Measurements from ENCODE around the gene GPR21.

DNA sequence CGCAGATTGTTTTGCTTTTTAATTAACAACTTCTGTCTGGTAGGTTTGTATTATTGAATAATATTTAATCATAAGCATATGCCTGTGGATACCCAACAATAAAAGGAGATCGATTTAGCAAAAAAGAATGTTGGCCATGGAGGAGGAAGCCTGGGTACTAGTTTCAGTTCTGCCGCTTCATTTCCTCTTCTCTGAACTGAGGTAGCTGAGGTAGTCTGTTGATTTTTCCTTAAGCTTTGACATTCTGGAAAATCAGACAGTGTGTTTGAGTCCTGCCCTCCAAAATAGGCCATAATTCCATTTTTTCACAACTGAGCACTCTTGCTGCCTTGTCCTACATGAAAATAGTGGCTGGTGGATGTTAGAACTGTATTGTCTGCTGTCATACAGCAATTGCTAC, 6.0 kb upstream of the GPR21 start:
- TF ChIP-seq, protein P1, sequence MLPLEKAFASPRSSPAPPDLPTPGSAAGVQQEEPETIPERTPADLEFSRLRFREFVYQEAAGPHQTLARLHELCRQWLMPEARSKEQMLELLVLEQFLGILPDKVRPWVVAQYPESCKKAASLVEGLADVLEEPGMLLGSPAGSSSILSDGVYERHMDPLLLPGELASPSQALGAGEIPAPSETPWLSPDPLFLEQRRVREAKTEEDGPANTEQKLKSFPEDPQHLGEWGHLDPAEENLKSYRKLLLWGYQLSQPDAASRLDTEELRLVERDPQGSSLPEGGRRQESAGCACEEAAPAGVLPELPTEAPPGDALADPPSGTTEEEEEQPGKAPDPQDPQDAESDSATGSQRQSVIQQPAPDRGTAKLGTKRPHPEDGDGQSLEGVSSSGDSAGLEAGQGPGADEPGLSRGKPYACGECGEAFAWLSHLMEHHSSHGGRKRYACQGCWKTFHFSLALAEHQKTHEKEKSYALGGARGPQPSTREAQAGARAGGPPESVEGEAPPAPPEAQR (CRISPR knock-in tag; IDR thresholded peaks at IDR 0.05), result no peak
- TF ChIP-seq, protein P2, sequence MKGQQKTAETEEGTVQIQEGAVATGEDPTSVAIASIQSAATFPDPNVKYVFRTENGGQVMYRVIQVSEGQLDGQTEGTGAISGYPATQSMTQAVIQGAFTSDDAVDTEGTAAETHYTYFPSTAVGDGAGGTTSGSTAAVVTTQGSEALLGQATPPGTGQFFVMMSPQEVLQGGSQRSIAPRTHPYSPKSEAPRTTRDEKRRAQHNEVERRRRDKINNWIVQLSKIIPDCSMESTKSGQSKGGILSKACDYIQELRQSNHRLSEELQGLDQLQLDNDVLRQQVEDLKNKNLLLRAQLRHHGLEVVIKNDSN (CRISPR knock-in tag; IDR thresholded peaks at IDR 0.05), result no peak
- TF ChIP-seq, protein P3, sequence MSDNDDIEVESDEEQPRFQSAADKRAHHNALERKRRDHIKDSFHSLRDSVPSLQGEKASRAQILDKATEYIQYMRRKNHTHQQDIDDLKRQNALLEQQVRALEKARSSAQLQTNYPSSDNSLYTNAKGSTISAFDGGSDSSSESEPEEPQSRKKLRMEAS (CRISPR knock-in tag; IDR thresholded peaks at IDR 0.05), result no peak
- no peak for TF ChIP-seq RELA (CRISPR knock-in tag; IDR thresholded peaks at IDR 0.05; ENCODE audit: borderline replicate concordance)
- TF ChIP-seq, protein P4, sequence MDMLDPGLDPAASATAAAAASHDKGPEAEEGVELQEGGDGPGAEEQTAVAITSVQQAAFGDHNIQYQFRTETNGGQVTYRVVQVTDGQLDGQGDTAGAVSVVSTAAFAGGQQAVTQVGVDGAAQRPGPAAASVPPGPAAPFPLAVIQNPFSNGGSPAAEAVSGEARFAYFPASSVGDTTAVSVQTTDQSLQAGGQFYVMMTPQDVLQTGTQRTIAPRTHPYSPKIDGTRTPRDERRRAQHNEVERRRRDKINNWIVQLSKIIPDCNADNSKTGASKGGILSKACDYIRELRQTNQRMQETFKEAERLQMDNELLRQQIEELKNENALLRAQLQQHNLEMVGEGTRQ (CRISPR knock-in tag; IDR thresholded peaks at IDR 0.05), result no peak
- TF ChIP-seq, protein P5, sequence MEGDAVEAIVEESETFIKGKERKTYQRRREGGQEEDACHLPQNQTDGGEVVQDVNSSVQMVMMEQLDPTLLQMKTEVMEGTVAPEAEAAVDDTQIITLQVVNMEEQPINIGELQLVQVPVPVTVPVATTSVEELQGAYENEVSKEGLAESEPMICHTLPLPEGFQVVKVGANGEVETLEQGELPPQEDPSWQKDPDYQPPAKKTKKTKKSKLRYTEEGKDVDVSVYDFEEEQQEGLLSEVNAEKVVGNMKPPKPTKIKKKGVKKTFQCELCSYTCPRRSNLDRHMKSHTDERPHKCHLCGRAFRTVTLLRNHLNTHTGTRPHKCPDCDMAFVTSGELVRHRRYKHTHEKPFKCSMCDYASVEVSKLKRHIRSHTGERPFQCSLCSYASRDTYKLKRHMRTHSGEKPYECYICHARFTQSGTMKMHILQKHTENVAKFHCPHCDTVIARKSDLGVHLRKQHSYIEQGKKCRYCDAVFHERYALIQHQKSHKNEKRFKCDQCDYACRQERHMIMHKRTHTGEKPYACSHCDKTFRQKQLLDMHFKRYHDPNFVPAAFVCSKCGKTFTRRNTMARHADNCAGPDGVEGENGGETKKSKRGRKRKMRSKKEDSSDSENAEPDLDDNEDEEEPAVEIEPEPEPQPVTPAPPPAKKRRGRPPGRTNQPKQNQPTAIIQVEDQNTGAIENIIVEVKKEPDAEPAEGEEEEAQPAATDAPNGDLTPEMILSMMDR (IDR thresholded peaks at IDR 0.05), result no peak
- TF ChIP-seq SMAD3 (CRISPR knock-in tag; IDR thresholded peaks at IDR 0.05; ENCODE audit: borderline replicate concordance), result no peak
- TF ChIP-seq ZNF138 (CRISPR knock-in tag; conservative IDR thresholded peaks at IDR 0.05), result no peak
- TF ChIP-seq, protein P6, sequence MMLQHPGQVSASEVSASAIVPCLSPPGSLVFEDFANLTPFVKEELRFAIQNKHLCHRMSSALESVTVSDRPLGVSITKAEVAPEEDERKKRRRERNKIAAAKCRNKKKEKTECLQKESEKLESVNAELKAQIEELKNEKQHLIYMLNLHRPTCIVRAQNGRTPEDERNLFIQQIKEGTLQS (CRISPR knock-in tag; conservative IDR thresholded peaks at IDR 0.05), result no peak
- TF ChIP-seq, protein P7, sequence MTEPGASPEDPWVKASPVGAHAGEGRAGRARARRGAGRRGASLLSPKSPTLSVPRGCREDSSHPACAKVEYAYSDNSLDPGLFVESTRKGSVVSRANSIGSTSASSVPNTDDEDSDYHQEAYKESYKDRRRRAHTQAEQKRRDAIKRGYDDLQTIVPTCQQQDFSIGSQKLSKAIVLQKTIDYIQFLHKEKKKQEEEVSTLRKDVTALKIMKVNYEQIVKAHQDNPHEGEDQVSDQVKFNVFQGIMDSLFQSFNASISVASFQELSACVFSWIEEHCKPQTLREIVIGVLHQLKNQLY (CRISPR knock-in tag; IDR thresholded peaks at IDR 0.05), result no peak
- TF ChIP-seq ZNF121 (CRISPR knock-in tag; IDR thresholded peaks at IDR 0.05), result no peak
- no peak for TF ChIP-seq CREB1 (CRISPR knock-in tag; IDR thresholded peaks at IDR 0.05)
- TF ChIP-seq, protein P8, sequence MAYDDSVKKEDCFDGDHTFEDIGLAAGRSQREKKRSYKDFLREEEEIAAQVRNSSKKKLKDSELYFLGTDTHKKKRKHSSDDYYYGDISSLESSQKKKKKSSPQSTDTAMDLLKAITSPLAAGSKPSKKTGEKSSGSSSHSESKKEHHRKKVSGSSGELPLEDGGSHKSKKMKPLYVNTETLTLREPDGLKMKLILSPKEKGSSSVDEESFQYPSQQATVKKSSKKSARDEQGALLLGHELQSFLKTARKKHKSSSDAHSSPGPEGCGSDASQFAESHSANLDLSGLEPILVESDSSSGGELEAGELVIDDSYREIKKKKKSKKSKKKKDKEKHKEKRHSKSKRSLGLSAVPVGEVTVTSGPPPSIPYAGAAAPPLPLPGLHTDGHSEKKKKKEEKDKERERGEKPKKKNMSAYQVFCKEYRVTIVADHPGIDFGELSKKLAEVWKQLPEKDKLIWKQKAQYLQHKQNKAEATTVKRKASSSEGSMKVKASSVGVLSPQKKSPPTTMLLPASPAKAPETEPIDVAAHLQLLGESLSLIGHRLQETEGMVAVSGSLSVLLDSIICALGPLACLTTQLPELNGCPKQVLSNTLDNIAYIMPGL (CRISPR knock-in tag; IDR thresholded peaks at IDR 0.05), result no peak
- TF ChIP-seq, protein P9, sequence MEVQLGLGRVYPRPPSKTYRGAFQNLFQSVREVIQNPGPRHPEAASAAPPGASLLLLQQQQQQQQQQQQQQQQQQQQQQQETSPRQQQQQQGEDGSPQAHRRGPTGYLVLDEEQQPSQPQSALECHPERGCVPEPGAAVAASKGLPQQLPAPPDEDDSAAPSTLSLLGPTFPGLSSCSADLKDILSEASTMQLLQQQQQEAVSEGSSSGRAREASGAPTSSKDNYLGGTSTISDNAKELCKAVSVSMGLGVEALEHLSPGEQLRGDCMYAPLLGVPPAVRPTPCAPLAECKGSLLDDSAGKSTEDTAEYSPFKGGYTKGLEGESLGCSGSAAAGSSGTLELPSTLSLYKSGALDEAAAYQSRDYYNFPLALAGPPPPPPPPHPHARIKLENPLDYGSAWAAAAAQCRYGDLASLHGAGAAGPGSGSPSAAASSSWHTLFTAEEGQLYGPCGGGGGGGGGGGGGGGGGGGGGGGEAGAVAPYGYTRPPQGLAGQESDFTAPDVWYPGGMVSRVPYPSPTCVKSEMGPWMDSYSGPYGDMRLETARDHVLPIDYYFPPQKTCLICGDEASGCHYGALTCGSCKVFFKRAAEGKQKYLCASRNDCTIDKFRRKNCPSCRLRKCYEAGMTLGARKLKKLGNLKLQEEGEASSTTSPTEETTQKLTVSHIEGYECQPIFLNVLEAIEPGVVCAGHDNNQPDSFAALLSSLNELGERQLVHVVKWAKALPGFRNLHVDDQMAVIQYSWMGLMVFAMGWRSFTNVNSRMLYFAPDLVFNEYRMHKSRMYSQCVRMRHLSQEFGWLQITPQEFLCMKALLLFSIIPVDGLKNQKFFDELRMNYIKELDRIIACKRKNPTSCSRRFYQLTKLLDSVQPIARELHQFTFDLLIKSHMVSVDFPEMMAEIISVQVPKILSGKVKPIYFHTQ (CRISPR knock-in tag; IDR thresholded peaks at IDR 0.05), result no peak

All from WTC11 (cell line).